Dermis lymphatic vessel endothelial cell (primary cell): Measurements from ENCODE around the gene SNRNP27. TPM values are rescaled to one million over a fixed set of nuclear protein-coding genes. Genes with fewer than 3 reads are reported as not detected.

ENCODE experiments used
- total RNA-seq: library from RNA; depleted of rRNA; stranded (reverse); fragments of >200 nt; gene quantifications from 2 replicates; pipeline ENCODE4 v1.2.1, GENCODE V29; 2014

SNRNP27 gene, protein sequence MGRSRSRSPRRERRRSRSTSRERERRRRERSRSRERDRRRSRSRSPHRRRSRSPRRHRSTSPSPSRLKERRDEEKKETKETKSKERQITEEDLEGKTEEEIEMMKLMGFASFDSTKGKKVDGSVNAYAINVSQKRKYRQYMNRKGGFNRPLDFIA
- 22.2 and 24.2 TPM in 2 replicates for total RNA-seq

DNA sequence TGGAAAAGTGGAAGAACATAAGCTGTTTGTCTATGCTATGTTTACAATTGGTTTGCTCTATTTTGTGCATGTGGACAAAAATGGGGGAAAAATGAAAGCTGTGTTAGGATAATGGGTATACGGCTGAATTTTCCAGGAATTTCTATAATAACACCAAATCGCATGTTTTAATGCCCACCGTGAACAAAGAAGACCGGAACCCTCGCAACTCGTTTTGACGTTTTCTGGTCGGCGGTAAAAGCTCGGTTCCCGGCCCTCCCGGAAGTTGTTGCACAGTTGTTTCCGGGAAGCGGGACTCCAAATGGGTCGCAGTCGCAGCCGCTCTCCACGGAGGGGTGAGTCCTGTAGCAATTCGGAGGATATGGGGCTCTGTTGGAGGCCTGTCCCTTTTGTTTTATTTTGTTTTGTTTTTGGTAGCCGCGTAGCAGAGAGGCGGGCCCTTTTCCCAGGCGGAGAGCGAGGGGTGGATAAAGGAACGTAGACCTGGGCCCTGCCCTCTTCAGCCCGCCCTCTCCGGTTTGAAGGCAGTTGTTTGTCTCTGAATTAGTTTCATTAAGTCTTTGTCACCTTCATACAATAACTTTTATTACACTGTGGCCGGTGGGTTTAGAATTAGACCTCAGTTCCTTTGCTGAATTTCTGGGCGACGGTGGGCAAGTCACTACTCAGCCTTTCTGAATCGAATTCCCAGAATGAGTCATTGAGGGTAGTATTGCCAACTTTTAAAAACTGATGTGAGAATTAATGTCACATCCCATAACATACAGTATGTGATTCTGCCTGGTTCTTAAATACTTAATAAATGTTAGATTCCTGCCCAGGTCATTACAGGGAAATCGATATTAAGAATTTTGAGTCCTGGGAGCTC lies at the start of gene SNRNP27:
Gene SNRNP27 (plus strand): TSS at position 273 of the 868 bp plus-strand sequence. CDS start 29 bp downstream, at position 302.

GRCh38 chr2:69914950-69915945 lies 21.5 kb downstream of the SNRNP27 start, which contains the start of gene MXD1:
Gene MXD1, plus strand, starts transcription at chr2:69915109. Its CDS starts 222 bp downstream, at chr2:69915331.

Other genes starting within 250 kb of the SNRNP27 start
- gene ANXA4, start 151.8 kb upstream of the SNRNP27 start, total RNA-seq = 30.3 and 31.0 TPM in 2 replicates
- gene GMCL1, start 64.3 kb upstream of the SNRNP27 start, total RNA-seq = 7.6 and 8.0 TPM in 2 replicates
- 3.5 and 5.1 TPM in 2 replicates for gene MXD1, start 21.2 kb downstream of the SNRNP27 start, total RNA-seq
- 0.22 and 0.26 TPM in 2 replicates for gene ASPRV1, start 67.7 kb downstream of the SNRNP27 start, total RNA-seq
- gene PCBP1, start 193.5 kb downstream of the SNRNP27 start, total RNA-seq = 40.6 and 45.0 TPM in 2 replicates